ENCODE data around the gene PLEKHA4. TPM values are rescaled to one million over a fixed set of nuclear protein-coding genes. Genes with fewer than 3 reads are reported as not detected.

PLEKHA4 gene
- total and polyA plus RNA-seq, 2 experiments from 2014 or later, result 12.2 to 12.3 TPM

GRCh38 chr19:48854103-48854502 lies 14.3 kb downstream of the PLEKHA4 start:
- H3K36me3 Mint-ChIP-seq (ENCODE audit: low read depth), result peaks cover under 1% of the 10 kb centered on the region; the same call in 1 of the 3 replicates
- Histone ChIP-seq H3K4me3 (no peak overlapping the region), H3K79me2 (replicated peaks; ENCODE audit: insufficient read depth) (no peaks in the 10 kb centered on the region), H3F3A (replicated peaks; ENCODE audit: low read depth) (no peaks in the 10 kb centered on the region), H3K27me3 (ENCODE audit: insufficient read depth) (no peaks in the 10 kb centered on the region), H3K9me2 (ENCODE audit: insufficient read depth) (no peaks in the 10 kb centered on the region), H2AFZ (no peak overlapping the region), H3K27ac (ENCODE audit: low read depth) (no peak overlapping the region), H3K36me3 (ENCODE audit: insufficient read depth) (no peaks in the 10 kb centered on the region; the same call in 1 of the 2 replicates), H3K4me1 (ENCODE audit: insufficient read depth) (peaks cover under 1% of the 10 kb centered on the region; the same call in 1 of the 2 replicates), H3K4me2 (no peak overlapping the region), H4K20me1 (replicated peaks; ENCODE audit: insufficient read depth) (no peaks in the 10 kb centered on the region)
- H3K27me3 Mint-ChIP-seq (ENCODE audit: insufficient read depth, low read depth, poor library complexity), result peaks cover 10% of the 10 kb centered on the region
- H3K4me3 Mint-ChIP-seq, result no peak overlapping the region
- peaks cover 1% of the 10 kb centered on the region for H3K4me1 Mint-ChIP-seq
- H3K27ac Mint-ChIP-seq, result no peak overlapping the region
- no peaks in the 10 kb centered on the region for H3K9me3 Mint-ChIP-seq
- ATAC-seq (no peak), DNase-seq (ENCODE audit: low spot score) (no peak)
- TF ChIP-seq JUNB (IDR thresholded peaks at IDR 0.05; ENCODE audit: unreplicated experiment), result no peak
- TF ChIP-seq ZNF462 (CRISPR knock-in tag; IDR thresholded peaks at IDR 0.05), result no peak
- TF ChIP-seq POLR2AphosphoS5 (IDR thresholded peaks at IDR 0.05; ENCODE audit: low read depth), result no peak
- TF ChIP-seq ZNF331 (CRISPR knock-in tag; IDR thresholded peaks at IDR 0.05; ENCODE audit: low read depth), result no peak
- no peak for TF ChIP-seq ZNF114 (CRISPR knock-in tag; IDR thresholded peaks at IDR 0.05)
- TF ChIP-seq EZH2phosphoT487 (IDR thresholded peaks at IDR 0.05; ENCODE audit: unreplicated experiment), result no peak
- no peak for TF ChIP-seq EZH2 (IDR thresholded peaks at IDR 0.05; ENCODE audit: low read depth, unreplicated experiment)
- TF ChIP-seq CREB1 (CRISPR knock-in tag; IDR thresholded peaks at IDR 0.05; ENCODE audit: low read depth), result no peak
- TF ChIP-seq ETS1 (IDR thresholded peaks at IDR 0.05), result no peak
- TF ChIP-seq NANOG (IDR thresholded peaks at IDR 0.05; ENCODE audit: borderline replicate concordance), result no peak
